ENCODE measurements around the gene INPP4A. TPM values are rescaled to one million over a fixed set of nuclear protein-coding genes. Genes with fewer than 3 reads are reported as not detected.

INPP4A gene
- polyA plus RNA-seq, 1 of the 3 experiments (the other 2 are of a cell fraction): 15.0 TPM

DNA sequence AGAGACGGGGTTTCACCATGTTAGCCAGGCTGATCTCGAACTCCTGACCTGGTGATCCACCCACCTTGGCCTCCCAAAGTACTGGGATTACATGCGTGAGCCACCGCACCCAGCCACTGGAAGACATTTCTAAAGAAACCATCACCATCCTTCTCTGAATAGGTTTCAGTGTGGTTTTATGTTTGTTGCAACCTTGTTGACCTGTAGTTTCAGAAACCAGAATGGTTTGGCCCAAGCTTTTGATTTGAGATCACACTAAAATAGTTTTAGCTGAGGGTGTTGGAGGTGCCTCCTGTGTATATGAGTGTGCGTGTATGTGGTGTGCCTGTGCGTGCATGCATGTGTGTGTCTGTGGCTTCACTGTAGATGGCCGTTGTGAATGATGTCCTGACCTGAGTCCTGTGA is 26.2 kb downstream of the INPP4A start:
- no peaks in the 10 kb centered on the region for H3K9me3 ChIP-seq
- H3K4me2 ChIP-seq: no peak overlapping the region
- no peaks in the 10 kb centered on the region for H3K27me3 ChIP-seq (ENCODE audit: insufficient read depth)
- H4K20me1 ChIP-seq (ENCODE audit: insufficient read depth): peaks cover 15% of the 10 kb centered on the region; the same call in 1 of the 2 replicates
- H3K36me3 ChIP-seq (replicated peaks in 1 of 2; ENCODE audit: control insufficient read depth in 1 of 2, insufficient read depth in 2 of 2, low read length in 1 of 2): no peaks in the 10 kb centered on the region
- no peak overlapping the region for H3K27ac ChIP-seq (ENCODE audit: low read depth in 2 of 2, low read length in 1 of 2)
- WGBS (ENCODE audit: low lambda C conversion rate): 97% methylated on average over 7 of the region's 7 CpGs
- TF ChIP-seq, protein P1, sequence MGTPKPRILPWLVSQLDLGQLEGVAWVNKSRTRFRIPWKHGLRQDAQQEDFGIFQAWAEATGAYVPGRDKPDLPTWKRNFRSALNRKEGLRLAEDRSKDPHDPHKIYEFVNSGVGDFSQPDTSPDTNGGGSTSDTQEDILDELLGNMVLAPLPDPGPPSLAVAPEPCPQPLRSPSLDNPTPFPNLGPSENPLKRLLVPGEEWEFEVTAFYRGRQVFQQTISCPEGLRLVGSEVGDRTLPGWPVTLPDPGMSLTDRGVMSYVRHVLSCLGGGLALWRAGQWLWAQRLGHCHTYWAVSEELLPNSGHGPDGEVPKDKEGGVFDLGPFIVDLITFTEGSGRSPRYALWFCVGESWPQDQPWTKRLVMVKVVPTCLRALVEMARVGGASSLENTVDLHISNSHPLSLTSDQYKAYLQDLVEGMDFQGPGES (IDR thresholded peaks at IDR 0.05; ENCODE audit: low read depth, low read length): no peak
- TF ChIP-seq FOSL2 (IDR thresholded peaks at IDR 0.05; ENCODE audit: borderline replicate concordance, low read depth) (no peak), TAF1 (IDR thresholded peaks at IDR 0.05; ENCODE audit: borderline replicate concordance, low read depth, low read length) (no peak), EP300 (IDR thresholded peaks at IDR 0.05; ENCODE audit: borderline replicate concordance in 1 of 2, low read depth in 1 of 2, low read length in 1 of 2) (no peak), MXI1 (IDR thresholded peaks at IDR 0.05; ENCODE audit: low read depth, low read length) (no peak), TEAD4 (IDR thresholded peaks at IDR 0.05; ENCODE audit: borderline replicate concordance, insufficient read depth) (no peak), SMC3 (IDR thresholded peaks at IDR 0.05; ENCODE audit: low read depth, low read length) (no peak), JUND (IDR thresholded peaks at IDR 0.05) (no peak), MEF2A (IDR thresholded peaks at IDR 0.05; ENCODE audit: borderline replicate concordance, low read depth) (no peak), RAD21 (IDR thresholded peaks at IDR 0.05; ENCODE audit: low read length) (no peak), EZH2phosphoT487 (IDR thresholded peaks at IDR 0.05; ENCODE audit: borderline replicate concordance, low read depth) (no peak)
- TF ChIP-seq, protein P2, sequence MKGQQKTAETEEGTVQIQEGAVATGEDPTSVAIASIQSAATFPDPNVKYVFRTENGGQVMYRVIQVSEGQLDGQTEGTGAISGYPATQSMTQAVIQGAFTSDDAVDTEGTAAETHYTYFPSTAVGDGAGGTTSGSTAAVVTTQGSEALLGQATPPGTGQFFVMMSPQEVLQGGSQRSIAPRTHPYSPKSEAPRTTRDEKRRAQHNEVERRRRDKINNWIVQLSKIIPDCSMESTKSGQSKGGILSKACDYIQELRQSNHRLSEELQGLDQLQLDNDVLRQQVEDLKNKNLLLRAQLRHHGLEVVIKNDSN (IDR thresholded peaks at IDR 0.05; ENCODE audit: borderline replicate concordance, low read depth): no peak
- TF ChIP-seq, protein P3, sequence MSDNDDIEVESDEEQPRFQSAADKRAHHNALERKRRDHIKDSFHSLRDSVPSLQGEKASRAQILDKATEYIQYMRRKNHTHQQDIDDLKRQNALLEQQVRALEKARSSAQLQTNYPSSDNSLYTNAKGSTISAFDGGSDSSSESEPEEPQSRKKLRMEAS (IDR thresholded peaks at IDR 0.05; ENCODE audit: low read depth): no peak
- TF ChIP-seq, protein P4, sequence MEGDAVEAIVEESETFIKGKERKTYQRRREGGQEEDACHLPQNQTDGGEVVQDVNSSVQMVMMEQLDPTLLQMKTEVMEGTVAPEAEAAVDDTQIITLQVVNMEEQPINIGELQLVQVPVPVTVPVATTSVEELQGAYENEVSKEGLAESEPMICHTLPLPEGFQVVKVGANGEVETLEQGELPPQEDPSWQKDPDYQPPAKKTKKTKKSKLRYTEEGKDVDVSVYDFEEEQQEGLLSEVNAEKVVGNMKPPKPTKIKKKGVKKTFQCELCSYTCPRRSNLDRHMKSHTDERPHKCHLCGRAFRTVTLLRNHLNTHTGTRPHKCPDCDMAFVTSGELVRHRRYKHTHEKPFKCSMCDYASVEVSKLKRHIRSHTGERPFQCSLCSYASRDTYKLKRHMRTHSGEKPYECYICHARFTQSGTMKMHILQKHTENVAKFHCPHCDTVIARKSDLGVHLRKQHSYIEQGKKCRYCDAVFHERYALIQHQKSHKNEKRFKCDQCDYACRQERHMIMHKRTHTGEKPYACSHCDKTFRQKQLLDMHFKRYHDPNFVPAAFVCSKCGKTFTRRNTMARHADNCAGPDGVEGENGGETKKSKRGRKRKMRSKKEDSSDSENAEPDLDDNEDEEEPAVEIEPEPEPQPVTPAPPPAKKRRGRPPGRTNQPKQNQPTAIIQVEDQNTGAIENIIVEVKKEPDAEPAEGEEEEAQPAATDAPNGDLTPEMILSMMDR (IDR thresholded peaks at IDR 0.05): no peak
- TF ChIP-seq, protein P5, sequence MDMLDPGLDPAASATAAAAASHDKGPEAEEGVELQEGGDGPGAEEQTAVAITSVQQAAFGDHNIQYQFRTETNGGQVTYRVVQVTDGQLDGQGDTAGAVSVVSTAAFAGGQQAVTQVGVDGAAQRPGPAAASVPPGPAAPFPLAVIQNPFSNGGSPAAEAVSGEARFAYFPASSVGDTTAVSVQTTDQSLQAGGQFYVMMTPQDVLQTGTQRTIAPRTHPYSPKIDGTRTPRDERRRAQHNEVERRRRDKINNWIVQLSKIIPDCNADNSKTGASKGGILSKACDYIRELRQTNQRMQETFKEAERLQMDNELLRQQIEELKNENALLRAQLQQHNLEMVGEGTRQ (IDR thresholded peaks at IDR 0.05; ENCODE audit: borderline replicate concordance, low read depth, low read length): no peak
- TF ChIP-seq, protein P6, sequence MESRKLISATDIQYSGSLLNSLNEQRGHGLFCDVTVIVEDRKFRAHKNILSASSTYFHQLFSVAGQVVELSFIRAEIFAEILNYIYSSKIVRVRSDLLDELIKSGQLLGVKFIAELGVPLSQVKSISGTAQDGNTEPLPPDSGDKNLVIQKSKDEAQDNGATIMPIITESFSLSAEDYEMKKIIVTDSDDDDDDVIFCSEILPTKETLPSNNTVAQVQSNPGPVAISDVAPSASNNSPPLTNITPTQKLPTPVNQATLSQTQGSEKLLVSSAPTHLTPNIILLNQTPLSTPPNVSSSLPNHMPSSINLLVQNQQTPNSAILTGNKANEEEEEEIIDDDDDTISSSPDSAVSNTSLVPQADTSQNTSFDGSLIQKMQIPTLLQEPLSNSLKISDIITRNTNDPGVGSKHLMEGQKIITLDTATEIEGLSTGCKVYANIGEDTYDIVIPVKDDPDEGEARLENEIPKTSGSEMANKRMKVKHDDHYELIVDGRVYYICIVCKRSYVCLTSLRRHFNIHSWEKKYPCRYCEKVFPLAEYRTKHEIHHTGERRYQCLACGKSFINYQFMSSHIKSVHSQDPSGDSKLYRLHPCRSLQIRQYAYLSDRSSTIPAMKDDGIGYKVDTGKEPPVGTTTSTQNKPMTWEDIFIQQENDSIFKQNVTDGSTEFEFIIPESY (IDR thresholded peaks at IDR 0.05; ENCODE audit: borderline replicate concordance, low read depth): no peak
- TF ChIP-seq, protein P7, sequence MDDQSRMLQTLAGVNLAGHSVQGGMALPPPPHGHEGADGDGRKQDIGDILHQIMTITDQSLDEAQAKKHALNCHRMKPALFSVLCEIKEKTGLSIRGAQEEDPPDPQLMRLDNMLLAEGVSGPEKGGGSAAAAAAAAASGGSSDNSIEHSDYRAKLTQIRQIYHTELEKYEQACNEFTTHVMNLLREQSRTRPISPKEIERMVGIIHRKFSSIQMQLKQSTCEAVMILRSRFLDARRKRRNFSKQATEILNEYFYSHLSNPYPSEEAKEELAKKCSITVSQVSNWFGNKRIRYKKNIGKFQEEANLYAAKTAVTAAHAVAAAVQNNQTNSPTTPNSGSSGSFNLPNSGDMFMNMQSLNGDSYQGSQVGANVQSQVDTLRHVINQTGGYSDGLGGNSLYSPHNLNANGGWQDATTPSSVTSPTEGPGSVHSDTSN (IDR thresholded peaks at IDR 0.05): no peak
- TF ChIP-seq, protein P8, sequence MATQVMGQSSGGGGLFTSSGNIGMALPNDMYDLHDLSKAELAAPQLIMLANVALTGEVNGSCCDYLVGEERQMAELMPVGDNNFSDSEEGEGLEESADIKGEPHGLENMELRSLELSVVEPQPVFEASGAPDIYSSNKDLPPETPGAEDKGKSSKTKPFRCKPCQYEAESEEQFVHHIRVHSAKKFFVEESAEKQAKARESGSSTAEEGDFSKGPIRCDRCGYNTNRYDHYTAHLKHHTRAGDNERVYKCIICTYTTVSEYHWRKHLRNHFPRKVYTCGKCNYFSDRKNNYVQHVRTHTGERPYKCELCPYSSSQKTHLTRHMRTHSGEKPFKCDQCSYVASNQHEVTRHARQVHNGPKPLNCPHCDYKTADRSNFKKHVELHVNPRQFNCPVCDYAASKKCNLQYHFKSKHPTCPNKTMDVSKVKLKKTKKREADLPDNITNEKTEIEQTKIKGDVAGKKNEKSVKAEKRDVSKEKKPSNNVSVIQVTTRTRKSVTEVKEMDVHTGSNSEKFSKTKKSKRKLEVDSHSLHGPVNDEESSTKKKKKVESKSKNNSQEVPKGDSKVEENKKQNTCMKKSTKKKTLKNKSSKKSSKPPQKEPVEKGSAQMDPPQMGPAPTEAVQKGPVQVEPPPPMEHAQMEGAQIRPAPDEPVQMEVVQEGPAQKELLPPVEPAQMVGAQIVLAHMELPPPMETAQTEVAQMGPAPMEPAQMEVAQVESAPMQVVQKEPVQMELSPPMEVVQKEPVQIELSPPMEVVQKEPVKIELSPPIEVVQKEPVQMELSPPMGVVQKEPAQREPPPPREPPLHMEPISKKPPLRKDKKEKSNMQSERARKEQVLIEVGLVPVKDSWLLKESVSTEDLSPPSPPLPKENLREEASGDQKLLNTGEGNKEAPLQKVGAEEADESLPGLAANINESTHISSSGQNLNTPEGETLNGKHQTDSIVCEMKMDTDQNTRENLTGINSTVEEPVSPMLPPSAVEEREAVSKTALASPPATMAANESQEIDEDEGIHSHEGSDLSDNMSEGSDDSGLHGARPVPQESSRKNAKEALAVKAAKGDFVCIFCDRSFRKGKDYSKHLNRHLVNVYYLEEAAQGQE (IDR thresholded peaks at IDR 0.05; ENCODE audit: low read depth, low read length): no peak
- CTCF ChIA-PET: interaction anchor here (0.9 to 1.4 kb wide), 5 partner anchors 9 to 86 kb away, joined by 3 to 5 read pairs (median 3); no protein-coding TSS in a partner anchor
- H3K9me2 ChIP-seq: no peaks in the 10 kb centered on the region
- POLR2A ChIA-PET: no interaction called here
- H3F3A ChIP-seq (replicated peaks; ENCODE audit: insufficient read depth): no peaks in the 10 kb centered on the region
- no peak overlapping the region for H3K4me3 ChIP-seq (ENCODE audit: low read depth in 2 of 2, low read length in 1 of 2)
- H3K79me2 ChIP-seq (ENCODE audit: insufficient read depth): peaks cover 28% of the 10 kb centered on the region
- no peak for DNase-seq
- peaks cover 18 to 49% of the 10 kb centered on the region in 2 experiments for H3K4me1 ChIP-seq (ENCODE audit: control insufficient read depth in 1 of 2, insufficient read depth in 2 of 2, low read depth in 1 of 2, low read length in 1 of 2)
- no peak overlapping the region for H2AFZ ChIP-seq (ENCODE audit: low read depth)
- H3K9ac ChIP-seq: no peak overlapping the region

All from SK-N-SH (cell line).